IPS-NIHi11 (cell line): ENCODE measurements around the gene BORCS5.
"Not testable (repeated sequence)": the region's sequence is repeated elsewhere in the genome, so short reads cannot be mapped to it uniquely, and the experiment has no call there.

Source experiments
- DNase-seq: peaks from one replicate; pipeline ENCODE4 v3.0.0; 2012; ENCODE audit warnings: mixed read lengths, low spot score

Gene BORCS5

GRCh38 chr12:12488296-12488695 is 131.4 kb downstream of the BORCS5 start:
- no peak for DNase-seq

GRCh38 chr12:12488823-12489550 is 132.1 kb downstream of the BORCS5 start:
- no peak for DNase-seq

DNA sequence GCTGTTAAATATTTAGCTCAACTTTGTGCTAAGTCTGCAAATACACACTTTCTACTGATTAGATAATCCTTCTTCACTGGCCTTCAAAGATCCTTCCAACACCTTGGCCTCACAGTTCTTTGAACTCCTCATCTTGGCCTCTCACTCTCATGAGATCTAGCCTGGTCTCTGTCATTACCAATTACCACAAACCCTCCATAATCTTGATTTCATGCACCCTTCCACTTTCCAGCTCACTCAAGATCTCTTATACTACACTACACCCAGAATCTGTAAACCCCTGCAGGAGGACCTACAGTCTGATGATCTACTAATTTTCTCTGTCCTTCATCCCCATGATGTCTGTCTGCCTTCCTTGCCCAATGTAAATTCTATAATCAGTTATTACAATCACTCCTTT is 134.7 kb downstream of the BORCS5 start:
- no peak for DNase-seq

DNA sequence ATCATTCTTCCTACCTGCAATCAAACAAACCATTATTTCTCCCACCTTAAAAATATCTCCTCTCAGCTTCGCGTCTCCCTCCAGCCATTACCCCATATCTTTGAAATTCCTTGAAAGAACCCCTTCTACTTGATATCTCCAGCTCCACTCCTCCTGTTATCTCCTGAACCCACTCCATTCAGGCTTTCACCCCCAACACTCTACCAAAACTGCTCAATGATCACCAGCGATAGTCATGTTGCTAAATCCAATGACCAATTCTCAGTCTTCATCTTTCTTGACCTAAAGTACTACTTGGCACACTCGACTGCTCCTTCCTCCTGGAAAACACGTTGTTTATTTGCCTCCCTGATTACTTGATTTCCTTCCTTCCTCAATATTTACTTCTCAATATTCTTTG is 135.7 kb downstream of the BORCS5 start:
- no peak for DNase-seq

- no peak for DNase-seq
These were observed 138.7 kb downstream of the BORCS5 start for GRCh38 chr12:12495536-12495935.

DNA sequence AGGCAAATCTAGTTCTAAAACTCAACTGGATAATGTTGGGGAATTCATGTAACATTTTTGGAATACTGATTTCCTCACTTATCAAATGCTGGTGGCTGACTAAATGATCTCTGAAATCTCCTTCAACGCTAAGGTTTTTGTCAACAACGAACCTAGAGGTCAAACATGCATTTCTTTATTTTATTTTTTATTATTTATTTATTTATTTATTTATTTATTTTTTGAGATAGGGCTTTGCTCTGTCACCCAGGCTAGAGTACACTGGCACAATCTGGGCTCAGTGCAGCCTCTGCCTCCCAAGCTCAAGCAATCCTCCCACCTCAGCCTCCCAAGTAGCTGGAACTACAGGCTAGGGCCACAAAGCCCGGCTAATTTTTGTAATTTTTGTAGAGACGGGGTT is 141.3 kb downstream of the BORCS5 start:
- no peak for DNase-seq

DNA sequence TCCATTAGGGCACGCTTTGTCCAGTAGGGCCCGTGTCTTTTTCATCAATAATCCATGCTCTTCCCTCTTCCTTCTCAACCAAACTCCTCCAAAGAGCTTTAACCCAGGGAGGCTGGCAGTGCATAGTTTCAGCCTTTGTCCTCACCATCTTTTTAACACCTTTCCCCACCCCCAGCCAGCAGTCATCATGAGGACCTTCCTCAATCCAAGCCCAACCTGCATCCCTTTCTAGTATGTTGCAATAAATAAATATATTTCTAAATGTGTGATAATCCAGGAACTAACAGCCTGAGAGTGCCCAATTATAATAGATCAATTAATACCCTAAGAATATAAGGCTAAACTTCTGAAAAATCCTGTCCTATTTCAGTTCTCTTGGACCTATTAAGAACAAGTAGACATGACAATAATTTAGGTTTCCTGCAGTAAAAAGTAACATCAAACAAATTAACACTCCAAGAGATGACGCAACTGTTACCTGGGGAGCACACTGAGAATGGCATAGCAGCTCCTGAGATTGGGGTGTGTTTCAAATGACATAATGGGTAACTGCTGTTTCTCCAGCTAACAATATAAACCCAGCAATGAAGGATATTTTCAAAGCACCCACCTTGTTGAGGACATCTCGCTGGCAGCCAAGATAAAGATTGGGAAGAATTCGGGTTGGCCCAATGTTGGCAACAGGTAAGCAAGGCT is 143.2 kb downstream of the BORCS5 start:
- DNase-seq = no peak

- no peak for DNase-seq
These were observed 144.2 kb downstream of the BORCS5 start for GRCh38 chr12:12501121-12501520.

DNA sequence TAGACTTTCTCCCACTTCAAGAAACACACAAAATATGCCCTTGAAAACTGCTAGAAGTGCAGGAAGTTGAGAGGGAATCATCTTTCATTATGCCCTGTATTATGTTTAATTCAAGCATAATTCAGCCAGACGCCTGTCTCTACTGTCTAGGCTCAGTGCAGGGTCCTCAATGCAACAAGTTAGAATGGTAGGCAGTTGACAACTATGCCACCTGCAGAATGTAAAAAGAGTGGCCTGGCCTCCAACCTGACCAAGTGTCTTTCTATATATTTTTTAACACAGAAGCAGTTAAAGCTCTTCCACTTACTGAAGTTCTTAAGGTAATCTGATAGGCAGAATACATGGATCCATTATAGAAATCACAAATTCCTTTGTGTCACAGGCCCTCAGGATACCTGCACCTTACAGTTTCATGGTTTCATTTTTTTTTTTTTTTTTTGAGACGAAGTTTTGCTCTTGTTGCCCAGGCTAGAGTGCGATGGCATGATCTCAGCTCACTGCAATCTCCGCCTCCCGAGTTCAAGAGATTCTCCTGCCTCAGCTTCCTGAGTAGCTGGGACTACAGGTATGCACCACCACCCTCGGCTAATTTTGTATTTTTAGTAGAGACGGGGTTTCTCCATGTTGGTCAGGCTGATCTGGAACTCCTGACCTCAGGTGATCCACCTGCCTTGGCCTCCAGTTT is 145.4 kb downstream of the BORCS5 start:
- DNase-seq = not testable (repeated sequence)

- DNase-seq = no peak
These were observed 145.9 kb downstream of the BORCS5 start for GRCh38 chr12:12502815-12503151.

GRCh38 chr12:12503384-12504078 is 146.7 kb downstream of the BORCS5 start:
- peak; percentile 21 for DNase-seq

DNA sequence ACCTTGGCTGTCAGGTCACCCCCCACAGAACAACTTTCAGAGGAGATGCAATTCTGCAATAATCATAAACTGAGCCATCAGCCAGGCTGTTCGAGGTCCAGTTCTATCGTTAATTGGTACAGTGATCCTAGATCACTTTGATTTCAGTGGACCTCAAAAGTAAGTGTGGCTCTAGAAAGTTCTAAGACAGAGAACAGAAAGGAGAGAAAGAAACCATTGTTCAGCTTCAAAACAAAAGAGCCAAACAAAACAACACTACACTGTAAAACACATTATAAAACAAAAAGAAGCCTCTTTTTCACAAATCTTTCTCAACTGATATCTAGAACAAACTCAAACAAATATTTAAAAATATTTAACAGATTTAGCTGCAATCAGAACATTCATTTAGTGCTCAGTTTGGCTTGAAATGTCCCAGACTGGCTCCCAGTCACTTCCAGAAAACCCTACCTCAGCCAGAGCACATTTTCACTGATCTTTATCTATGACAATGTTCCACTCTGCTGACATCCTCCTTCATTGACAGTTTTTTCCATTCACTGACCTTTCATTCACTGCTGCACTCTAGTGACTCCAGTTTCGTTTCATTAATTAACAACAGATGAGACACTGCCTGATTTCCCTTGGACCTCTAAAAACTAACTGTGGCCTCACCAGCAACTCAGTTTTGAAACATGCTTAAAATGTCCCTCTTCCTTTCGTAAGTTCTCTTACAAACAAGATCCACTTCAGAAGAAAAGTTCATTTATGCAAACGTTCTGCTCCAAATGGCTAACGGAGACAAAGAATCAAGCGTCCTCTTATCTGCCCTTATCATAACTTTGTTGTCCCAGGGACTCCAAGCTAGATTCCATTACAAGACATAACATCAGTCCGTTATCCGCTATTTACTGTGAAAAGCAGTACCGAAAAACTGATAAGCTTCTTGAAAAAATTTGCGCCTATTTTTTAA is 148.9 kb downstream of the BORCS5 start:
- DNase-seq = no peak

GRCh38 chr12:12506496-12506890 is 149.6 kb downstream of the BORCS5 start:
- no peak for DNase-seq

GRCh38 chr12:12507121-12507520 is 150.2 kb downstream of the BORCS5 start:
- no peak for DNase-seq

DNA sequence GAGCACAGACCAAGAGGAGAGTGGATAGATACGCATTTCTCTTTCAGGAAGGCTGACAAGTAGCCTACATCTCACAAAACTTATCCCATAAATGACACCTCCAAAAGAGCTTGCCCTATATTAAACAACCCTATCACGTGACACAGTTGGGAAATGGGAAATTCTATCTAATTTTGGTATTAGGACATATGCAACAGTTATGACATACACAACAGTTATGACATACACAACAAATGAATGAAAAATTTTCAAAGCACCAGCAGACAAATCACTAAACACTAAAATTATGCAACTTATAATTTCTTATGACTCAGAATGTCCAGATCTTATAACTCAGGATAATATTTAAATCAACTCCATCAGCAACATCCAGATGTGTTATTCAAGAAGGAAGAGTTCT is 151.7 kb downstream of the BORCS5 start:
- DNase-seq = no peak

DNA sequence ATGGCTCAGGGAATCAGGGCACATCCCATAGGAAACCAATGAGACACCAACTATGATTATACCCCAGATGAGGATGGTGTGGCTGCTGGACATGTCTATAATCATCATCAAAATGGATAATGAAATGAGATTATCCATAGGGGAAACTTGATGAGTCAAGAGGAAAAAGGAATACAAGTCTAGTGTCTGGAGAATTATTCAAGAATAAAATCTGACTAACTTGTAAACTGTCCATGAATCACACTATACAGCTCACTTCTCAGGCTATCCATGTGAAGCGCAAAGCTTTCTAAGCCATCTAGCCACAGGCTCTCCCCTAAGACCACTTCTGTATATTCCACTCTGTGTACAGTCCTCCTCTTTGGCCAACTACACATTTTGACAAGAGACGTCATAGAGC is 153.3 kb downstream of the BORCS5 start:
- no peak for DNase-seq

- no peak for DNase-seq
These were observed 153.7 kb downstream of the BORCS5 start for GRCh38 chr12:12510551-12510950.

DNA sequence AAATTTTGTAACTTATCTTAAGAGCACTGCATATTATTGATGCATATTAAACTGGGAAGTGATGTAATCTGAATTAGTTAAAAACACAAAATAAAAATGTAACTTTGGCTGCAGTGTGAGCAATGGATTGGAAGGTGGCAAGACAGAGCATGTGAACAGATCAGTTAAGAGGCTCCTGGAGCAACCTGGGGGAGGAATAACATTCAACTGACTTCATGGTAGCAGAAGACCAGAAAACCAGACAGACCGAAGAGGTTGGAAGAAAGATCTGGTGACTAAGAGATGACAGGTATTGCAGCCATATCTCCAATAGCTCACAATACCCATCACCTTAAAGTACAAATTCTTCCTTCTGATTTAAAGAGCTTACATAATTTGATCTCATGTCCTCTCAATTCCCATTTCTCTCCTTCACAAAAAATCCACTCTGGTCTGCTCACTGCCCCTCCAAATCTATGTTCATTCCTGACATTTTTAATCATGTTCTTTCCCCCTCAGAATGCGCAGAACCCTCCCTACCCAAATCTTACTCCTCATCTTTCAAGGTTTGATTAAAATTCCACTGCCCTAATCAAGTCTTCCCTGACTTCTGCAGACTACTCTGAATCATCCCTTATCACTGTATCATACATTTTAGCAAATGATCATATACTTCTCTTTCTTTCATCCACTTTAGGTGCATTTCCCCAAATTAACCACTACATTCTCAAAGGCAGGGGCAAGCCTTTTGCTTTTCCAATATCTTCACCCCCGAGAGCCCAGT is 154.3 kb downstream of the BORCS5 start:
- no peak for DNase-seq

- DNase-seq = no peak
These were observed 155.2 kb downstream of the BORCS5 start for GRCh38 chr12:12511895-12512711.
